Effector CD4-positive, alpha-beta T cell (primary cell): Measurements from ENCODE around the gene HUS1.
"Not testable (repeated sequence)": the region's sequence is repeated elsewhere in the genome, so short reads cannot be mapped to it uniquely, and the experiment has no call there.

Experiments used
- DNase-seq: peaks from one replicate; pipeline ENCODE4 v3.0.0-alpha.2; 2020

The HUS1 gene

GRCh38 chr7:47916514-47916913 lies 62.9 kb downstream of the HUS1 start:
- DNase-seq: not testable (repeated sequence)

DNA sequence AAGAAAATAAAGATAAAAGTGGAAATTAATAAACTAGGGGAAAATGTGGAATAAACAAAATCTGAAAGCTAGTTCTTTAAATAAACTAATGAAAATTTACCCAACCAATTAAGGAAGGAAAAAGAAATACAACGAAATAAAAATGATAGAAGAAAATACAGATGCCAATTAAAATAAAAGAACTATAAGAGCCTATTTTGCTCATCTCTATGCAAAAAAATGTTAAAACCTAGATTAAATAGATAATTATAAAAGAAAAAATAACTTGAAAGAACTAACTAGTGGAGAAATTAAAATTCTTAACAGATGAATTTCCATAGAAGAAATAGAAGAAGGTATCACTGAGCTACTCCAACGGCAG lies 63.8 kb downstream of the HUS1 start:
- DNase-seq: no peak

DNA sequence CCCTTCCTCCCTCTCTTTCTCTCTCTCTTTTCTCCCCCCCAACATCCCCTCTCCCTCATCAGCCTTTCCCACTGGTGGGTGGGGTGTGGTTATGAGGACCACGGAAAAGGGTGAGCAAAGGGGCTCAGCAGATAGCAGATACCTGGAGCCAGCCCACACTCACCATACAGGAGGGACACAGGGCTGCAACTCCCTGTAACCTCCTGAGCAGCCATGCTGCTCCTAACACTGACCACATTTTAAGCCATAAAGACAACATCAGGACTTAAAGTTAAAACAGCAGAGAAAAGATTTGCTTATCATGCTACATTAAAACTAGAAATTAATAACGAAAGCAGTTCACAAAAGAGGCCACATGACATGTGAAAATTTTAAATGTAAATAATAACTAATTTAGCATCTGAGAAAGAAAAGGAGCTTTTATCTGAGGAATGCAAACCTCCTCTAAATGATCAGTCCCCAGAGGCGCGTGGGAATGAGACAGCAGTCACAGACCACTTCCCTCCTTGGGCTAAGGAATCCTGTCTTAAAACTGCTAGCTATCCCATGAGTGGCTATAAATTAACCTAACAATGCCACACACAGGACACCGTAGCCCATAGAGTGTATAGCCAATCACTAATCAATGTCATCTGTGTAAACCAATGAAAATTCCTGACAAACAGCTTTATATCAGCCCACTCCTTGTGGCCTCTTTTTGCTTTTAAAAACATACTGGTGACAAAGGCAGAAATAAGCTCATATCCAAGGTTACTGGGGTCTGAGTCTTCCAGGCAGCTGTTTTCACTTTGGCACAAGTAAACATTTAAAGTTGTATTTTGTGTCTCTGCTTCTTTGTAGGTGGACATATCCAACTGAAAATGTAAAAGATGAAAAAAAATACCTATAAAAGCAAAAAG lies 64.4 kb downstream of the HUS1 start:
- DNase-seq: no peak
